HG02938 (cell line): ENCODE measurements around the gene FASTKD3.
A peak's percentile ranks its signal among the peaks of the same experiment; 100 is the strongest.

Experiments
- ATAC-seq: cut with Tn5 transposase; IDR thresholded peaks from one replicate; pipeline ENCODE4 v1.9.1; 2021; ENCODE audit warnings: mild to moderate bottlenecking, moderate library complexity; ENCODE audit not compliant: unreplicated experiment

Gene FASTKD3

GRCh38 chr5:7850395-7851239 is 18.2 kb downstream of the FASTKD3 start, which contains the start of gene CFAP90:
Gene CFAP90 (minus strand): TSS chr5:7851133. CDS start chr5:7851021, 112 bp downstream.
- ATAC-seq: no peak

GRCh38 chr5:7849681-7850394 is 19.0 kb downstream of the FASTKD3 start:
- ATAC-seq: no peak

- ATAC-seq: no peak
Observed at GRCh38 chr5:7848296-7848695, 20.5 kb downstream of the FASTKD3 start.

DNA sequence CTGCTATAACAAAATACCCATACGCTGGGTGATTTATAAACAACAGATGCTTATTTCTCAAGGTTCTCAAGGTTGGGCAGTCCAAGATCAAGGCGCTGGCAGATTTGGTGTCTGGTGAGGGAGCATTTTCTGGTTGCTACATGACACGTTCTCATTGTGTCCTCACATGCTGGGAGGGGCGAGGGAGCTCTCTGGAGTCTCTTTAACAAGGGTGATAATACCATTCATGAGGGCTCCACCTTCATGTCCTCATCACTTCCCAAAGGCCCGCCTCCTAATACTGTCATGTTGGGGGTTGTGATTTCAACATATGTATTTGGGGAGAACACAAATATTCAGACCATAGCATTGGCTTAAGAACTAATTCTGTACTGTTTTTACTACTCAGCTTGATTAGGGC is 22.5 kb downstream of the FASTKD3 start:
- no peak for ATAC-seq

DNA sequence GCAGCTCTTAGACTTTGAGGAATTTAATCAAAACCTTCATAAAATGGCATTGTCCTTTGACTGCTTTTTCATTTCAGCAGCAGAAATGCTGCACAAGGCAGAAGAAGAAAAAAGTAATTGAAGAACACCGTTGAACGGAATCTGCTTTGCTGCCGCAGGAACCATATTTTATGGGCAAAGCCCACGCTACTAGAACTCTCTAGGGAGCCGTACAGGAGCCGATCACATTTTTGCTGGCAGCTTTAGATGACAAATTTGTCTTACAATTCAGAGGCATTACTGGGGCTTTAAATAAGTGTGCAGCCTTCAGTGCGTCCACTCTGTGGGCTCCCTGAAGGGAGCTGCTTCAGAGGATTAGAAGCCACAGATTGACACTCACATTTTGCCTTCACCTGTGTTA is 23.3 kb downstream of the FASTKD3 start:
- ATAC-seq: no peak

GRCh38 chr5:7844901-7845300 is 23.9 kb downstream of the FASTKD3 start:
- no peak for ATAC-seq

- no peak for ATAC-seq
Observed at GRCh38 chr5:7842531-7842930, 26.3 kb downstream of the FASTKD3 start.

DNA sequence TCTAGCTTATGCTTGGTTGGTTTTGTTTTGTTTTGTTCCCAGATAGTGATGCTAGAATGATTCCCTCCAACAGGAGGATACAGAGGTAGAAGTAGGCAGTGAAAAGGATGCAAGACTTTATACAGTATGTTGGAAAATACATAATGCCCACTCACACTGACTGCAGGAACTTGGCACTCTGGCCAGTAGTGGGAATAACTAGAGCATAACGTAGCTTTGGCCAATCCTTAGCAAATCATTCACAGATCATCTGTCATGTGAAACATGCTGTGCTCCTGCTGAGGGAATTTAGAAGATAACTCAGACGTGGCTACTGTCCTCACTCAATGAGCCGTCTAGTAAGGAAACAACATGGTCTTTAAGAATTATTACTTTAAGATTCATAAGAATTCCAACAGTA is 31.4 kb downstream of the FASTKD3 start:
- ATAC-seq: no peak

DNA sequence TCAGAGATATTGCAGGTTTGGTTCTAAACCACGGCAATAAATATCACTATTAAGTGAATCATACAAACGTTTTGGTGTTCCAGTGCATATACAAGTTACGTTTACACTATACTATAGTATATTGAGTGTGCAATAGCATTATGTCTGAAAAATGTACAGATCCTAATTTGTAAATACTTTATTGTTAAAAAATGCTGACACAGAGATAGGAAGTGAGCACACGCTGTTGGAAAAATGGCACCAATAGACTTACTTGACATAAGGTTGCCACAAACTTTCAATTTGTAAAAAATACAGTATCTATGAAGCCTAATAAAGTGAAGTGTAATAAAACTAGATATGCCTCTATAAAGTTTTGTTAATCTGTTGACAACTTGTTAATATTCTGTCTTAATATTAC is 33.8 kb downstream of the FASTKD3 start:
- ATAC-seq: no peak

GRCh38 chr5:7828269-7828668 is 40.6 kb downstream of the FASTKD3 start:
- no peak for ATAC-seq

DNA sequence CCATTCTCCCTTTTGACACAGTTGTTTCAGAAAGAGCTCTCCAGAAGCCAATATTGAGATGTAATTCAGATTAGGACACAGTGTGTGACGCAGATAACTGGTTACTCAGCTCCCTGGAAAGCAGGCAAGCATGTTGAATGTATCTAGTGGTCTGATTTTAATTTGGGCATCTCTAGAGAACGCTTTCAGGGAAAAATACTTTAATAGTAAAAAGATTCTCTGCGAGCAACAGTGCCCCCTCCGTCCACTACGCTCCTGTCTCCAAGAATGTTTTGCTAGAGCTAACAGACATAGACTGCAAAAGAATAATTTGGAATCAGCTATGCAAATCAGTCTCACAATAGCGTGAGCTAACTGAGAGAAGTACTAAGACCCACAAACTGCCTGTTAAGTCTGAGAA is 41.2 kb downstream of the FASTKD3 start:
- no peak for ATAC-seq

GRCh38 chr5:7825630-7826029 is 43.2 kb downstream of the FASTKD3 start:
- ATAC-seq: no peak

- ATAC-seq: no peak
Observed at GRCh38 chr5:7824995-7825394, 43.8 kb downstream of the FASTKD3 start.

- ATAC-seq: no peak
Observed at GRCh38 chr5:7823594-7823993, 45.2 kb downstream of the FASTKD3 start.

- no peak for ATAC-seq
Observed at GRCh38 chr5:7822449-7822848, 46.4 kb downstream of the FASTKD3 start.

DNA sequence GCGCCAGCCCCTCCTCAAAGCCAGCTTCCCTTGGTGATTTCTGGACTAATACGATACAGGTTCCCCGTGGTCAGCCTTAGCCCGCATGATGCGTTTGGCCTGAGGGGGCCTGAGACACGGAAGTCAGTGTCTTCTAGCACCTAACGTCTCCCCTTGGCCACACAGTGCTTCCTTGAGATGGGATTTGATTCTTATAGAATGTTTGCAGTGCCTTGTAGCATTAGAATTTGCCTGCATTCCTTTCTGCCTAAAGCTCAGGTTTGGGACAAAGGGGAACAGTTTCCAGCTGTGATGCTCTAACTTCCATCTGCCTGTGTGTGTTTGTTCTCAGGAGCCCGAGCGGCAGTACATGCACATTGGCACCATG is 52.3 kb downstream of the FASTKD3 start:
- ATAC-seq: peak; percentile 30

GRCh38 chr5:7815892-7816534 is 52.8 kb downstream of the FASTKD3 start:
- peak; percentile 90 for ATAC-seq

- ATAC-seq: no peak
Observed at GRCh38 chr5:7814816-7815215, 54.0 kb downstream of the FASTKD3 start.

DNA sequence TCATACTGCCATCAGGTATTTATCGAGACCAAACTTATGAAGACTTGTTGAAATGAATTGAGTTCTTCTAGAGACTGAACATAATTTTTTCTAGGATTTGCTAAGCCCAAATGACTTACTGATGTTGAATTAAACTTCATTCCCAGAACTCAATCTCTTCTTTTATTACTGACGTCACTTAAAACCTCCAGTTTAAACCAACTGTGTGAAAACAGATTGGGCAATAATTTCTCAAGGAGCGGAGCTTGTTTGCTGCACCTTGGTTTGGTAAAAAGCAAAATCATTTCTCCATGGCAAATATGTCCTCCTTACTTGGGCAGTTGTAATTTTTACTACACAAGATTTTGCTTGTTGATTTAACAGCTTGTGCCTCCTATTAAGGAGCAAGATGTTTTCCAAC is 55.3 kb downstream of the FASTKD3 start:
- ATAC-seq: no peak

GRCh38 chr5:7813007-7813406 is 55.8 kb downstream of the FASTKD3 start:
- no peak for ATAC-seq

DNA sequence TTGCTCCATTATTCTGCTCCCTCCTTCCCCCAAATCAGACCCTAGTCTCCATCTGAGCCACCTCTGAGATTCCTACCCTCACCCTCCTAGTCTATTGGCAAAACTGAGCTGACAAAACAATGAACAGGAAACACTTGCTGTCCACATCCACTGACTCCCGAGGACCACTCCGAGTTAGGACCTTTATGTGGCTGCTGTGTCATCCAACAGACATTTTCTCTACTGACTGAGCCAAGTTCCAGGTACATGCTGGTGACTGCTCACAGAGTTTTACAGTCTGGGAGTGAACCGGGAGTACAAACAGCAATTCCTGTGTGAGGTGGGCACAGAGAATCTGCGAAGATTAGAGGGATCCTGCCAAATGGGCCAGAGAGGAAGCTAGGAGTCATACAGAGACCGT is 57.1 kb downstream of the FASTKD3 start:
- no peak for ATAC-seq
